Caco-2 (cell line): ENCODE measurements around the gene ZDHHC13. TPM values are rescaled to one million over a fixed set of nuclear protein-coding genes. Genes with fewer than 3 reads are reported as not detected.
"Not testable (repeated sequence)": the region's sequence is repeated elsewhere in the genome, so short reads cannot be mapped to it uniquely, and the experiment has no call there.

Source experiments
- BruUV-seq: library from RNA; stranded (reverse); fragments of 400-500 nt; replicated peaks from 2 replicates; lab custom pipeline; 2021; lab: Mats Ljungman, UMichigan
- CTCF ChIA-PET: fragments of 300-600 bp; sonication (Branson Sonifier 250); formaldehyde crosslinking; loops from one replicate; lab custom pipeline; 2022; ENCODE audit warnings: antibody characterized with exemption; lab: Charles Lee
- POLR2A ChIA-PET: fragments of 300-600 bp; sonication (Branson Sonifier 250); formaldehyde crosslinking; loops from one replicate; lab custom pipeline; 2022; ENCODE audit warnings: antibody characterized with exemption; lab: Charles Lee
- DNase-seq, 2 experiments: peaks; one replicate each; pipeline versions ENCODE4 v3.0.0 to v3.0.0-alpha.2; 2020 to 2022
- H3K27me3 ChIP-seq: replicated peaks from 2 replicates; pipeline ENCODE4 v1.6.0; 2011; ENCODE audit warnings: low read length; ENCODE audit not compliant: control insufficient read depth, insufficient read depth
- H3K36me3 ChIP-seq: 2 replicates; pipeline ENCODE4 v1.5.1; 2011; ENCODE audit warnings: low read length; ENCODE audit not compliant: control insufficient read depth, insufficient read depth
- H3K4me1 ChIP-seq: fragments of 250-450 bp; sonication (Bioruptor Pico); 2 replicates; pipeline ENCODE4 v1.5.1; 2020; ENCODE audit warnings: mild to moderate bottlenecking
- H3K4me3 ChIP-seq: 2 replicates; pipeline ENCODE4 v1.5.1; 2011; ENCODE audit warnings: low read depth, mild to moderate bottlenecking, control low read depth, low read length
- H3K9me3 ChIP-seq: fragments of 250-450 bp; sonication (Bioruptor Pico); 2 replicates; pipeline ENCODE4 v1.5.1; 2020; ENCODE audit warnings: mild to moderate bottlenecking, moderate library complexity
- H3K27ac Mint-ChIP-seq: one replicate; pipeline ENCODE4 v1.8.0; 2022; ENCODE audit warnings: mixed read lengths; ENCODE audit not compliant: unreplicated experiment
- H3K27me3 Mint-ChIP-seq: one replicate; pipeline ENCODE4 v1.8.0; 2022; ENCODE audit warnings: mixed read lengths; ENCODE audit not compliant: insufficient read depth, unreplicated experiment
- H3K36me3 Mint-ChIP-seq: one replicate; pipeline ENCODE4 v1.8.0; 2022; ENCODE audit warnings: mild to moderate bottlenecking, mixed read lengths; ENCODE audit not compliant: insufficient read depth, unreplicated experiment
- H3K4me1 Mint-ChIP-seq: one replicate; pipeline ENCODE4 v1.8.0; 2022; ENCODE audit warnings: low read depth, mixed read lengths; ENCODE audit not compliant: unreplicated experiment
- H3K4me3 Mint-ChIP-seq: one replicate; pipeline ENCODE4 v1.8.0; 2022; ENCODE audit warnings: mild to moderate bottlenecking, moderate library complexity, mixed read lengths; ENCODE audit not compliant: unreplicated experiment
- H3K9me3 Mint-ChIP-seq: one replicate; pipeline ENCODE4 v1.8.0; 2022; ENCODE audit warnings: mixed read lengths; ENCODE audit not compliant: unreplicated experiment
- intact Hi-C: fragments of 100-400 bp; cut with micrococcal nuclease; formaldehyde crosslinking; loops from one replicate; pipeline ENCODE4 v1.10.0; 2022; ENCODE audit not compliant: unreplicated experiment
- total RNA-seq: library from RNA; stranded (reverse); gene quantifications from 2 replicates; pipeline ENCODE4 v1.2.3, GENCODE V29; 2022
- TF ChIP-seq, protein P1 (sequence below), 2 experiments: fragments of 200-600 bp in 1 of 2; IDR thresholded peaks; 1 replicate in 1 of 2; 2 replicates in 1 of 2; pipeline versions ENCODE4 v1.5.1 to v1.8.0; 2011 to 2022; ENCODE audit warnings: antibody characterized with exemption in 1 of 2, control low read depth in 1 of 2, inconsistent platforms in 1 of 2, low read depth in 1 of 2, low read length in 1 of 2, mild to moderate bottlenecking in 1 of 2, moderate library complexity in 1 of 2; ENCODE audit not compliant: insufficient read depth in 1 of 2, severe bottlenecking in 1 of 2, unreplicated experiment in 1 of 2

Gene ZDHHC13
- total RNA-seq, 1 experiment from 2014 or later, result 21.8 TPM

DNA sequence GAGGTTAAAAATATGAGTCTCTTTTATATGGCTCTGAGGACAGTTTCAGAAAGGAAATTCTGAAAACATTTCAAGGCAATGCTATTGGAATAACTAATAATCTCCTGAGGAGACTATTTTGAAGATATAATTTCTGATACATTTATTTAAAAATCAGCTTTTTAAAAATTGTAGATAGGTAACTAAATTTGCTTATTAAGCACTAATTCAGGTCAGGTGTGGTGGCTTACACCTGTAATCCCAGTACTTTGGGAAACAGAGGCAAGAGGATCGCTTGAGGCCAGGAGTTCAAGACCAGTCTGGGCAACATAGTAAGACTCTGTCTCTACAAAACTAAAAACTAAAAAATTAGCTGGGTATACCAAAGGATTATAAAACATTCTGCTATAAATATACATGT, 17.0 kb downstream of the ZDHHC13 start:
- POLR2A ChIA-PET, result no interaction called here
- no TSS peak for BruUV-seq

DNA sequence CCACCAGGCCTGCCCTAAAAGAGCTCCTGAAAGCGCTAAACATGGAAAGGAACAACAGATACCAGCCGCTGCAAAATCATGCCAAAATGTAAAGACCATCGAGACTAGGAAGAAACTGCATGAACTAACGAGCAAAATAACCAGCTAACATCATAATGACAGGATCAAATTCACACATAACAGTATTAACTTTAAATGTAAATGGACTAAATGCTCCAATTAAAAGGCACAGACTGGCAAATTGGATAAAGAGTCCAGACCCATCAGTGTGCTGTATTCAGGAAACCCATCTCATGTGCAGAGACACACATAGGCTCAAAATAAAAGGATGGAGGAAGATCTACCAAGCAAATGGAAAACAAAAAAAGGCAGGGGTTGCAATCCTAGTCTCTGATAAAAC, 19.9 kb downstream of the ZDHHC13 start:
- DNase-seq, H3K27me3 Mint-ChIP-seq, intact Hi-C loops, H3K4me3 ChIP-seq, H3K36me3 ChIP-seq, H3K4me3 Mint-ChIP-seq, BruUV-seq, H3K9me3 ChIP-seq, H3K27ac Mint-ChIP-seq, H3K27me3 ChIP-seq, POLR2A ChIA-PET, H3K4me1 ChIP-seq, CTCF ChIA-PET, H3K4me1 Mint-ChIP-seq: not testable (repeated sequence)
- Mint-ChIP-seq H3K36me3 (peaks cover 32% of the 10 kb centered on the region), H3K9me3 (peaks cover 24% of the 10 kb centered on the region)

More for the DNA sequence above, 17.0 kb downstream of the ZDHHC13 start:
- no peaks in the 10 kb centered on the region for H3K4me1 ChIP-seq
- H3K4me3 Mint-ChIP-seq, result no peak overlapping the region
- peaks cover 46% of the 10 kb centered on the region for H3K36me3 Mint-ChIP-seq
- H3K27ac Mint-ChIP-seq, result no peak overlapping the region
- no peaks in the 10 kb centered on the region for H3K27me3 ChIP-seq
- H3K9me3 Mint-ChIP-seq, result peaks cover 34% of the 10 kb centered on the region
- H3K4me3 ChIP-seq, result no peak overlapping the region
- CTCF ChIA-PET, result no interaction called here
- H3K4me1 Mint-ChIP-seq, result no peaks in the 10 kb centered on the region
- peaks cover 4% of the 10 kb centered on the region; the same call in 1 of the 2 replicates for H3K9me3 ChIP-seq
- intact Hi-C loops, result no loop called here
- no peaks in the 10 kb centered on the region for H3K36me3 ChIP-seq
- no peaks in the 10 kb centered on the region for H3K27me3 Mint-ChIP-seq
- TF ChIP-seq, protein P1, sequence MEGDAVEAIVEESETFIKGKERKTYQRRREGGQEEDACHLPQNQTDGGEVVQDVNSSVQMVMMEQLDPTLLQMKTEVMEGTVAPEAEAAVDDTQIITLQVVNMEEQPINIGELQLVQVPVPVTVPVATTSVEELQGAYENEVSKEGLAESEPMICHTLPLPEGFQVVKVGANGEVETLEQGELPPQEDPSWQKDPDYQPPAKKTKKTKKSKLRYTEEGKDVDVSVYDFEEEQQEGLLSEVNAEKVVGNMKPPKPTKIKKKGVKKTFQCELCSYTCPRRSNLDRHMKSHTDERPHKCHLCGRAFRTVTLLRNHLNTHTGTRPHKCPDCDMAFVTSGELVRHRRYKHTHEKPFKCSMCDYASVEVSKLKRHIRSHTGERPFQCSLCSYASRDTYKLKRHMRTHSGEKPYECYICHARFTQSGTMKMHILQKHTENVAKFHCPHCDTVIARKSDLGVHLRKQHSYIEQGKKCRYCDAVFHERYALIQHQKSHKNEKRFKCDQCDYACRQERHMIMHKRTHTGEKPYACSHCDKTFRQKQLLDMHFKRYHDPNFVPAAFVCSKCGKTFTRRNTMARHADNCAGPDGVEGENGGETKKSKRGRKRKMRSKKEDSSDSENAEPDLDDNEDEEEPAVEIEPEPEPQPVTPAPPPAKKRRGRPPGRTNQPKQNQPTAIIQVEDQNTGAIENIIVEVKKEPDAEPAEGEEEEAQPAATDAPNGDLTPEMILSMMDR (IDR thresholded peaks at IDR 0.05; ENCODE audit: insufficient read depth in 1 of 2, low read depth in 1 of 2, low read length in 1 of 2, severe bottlenecking in 1 of 2, unreplicated experiment in 1 of 2), result no peak
- DNase-seq, result no peak

DNA sequence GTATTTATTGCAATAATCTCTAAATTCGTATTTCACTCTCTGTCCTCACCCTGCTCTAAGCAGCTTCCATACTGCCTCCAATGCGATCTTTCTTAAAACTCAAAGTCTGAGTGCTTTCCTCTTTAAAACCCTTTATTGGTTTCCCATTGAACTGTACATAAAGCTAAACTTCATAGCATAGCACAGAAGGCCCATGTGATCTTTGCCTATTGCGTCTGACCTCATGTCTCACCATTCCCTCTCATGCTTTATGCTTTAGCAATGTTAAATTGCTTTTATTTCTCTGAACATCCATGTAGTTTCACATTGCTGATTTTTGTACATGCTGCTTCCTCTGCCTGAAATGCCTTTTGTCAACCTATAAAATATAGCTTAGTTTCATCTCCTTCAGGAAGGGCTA, 28.4 kb downstream of the ZDHHC13 start:
- Histone ChIP-seq H3K36me3 (no peaks in the 10 kb centered on the region), H3K4me1 (no peaks in the 10 kb centered on the region), H3K9me3 (no peaks in the 10 kb centered on the region), H3K27me3 (no peaks in the 10 kb centered on the region), H3K4me3 (no peak overlapping the region)
- Mint-ChIP-seq H3K36me3 (peaks cover 9% of the 10 kb centered on the region), H3K4me1 (no peaks in the 10 kb centered on the region), H3K27ac (no peak overlapping the region), H3K9me3 (no peaks in the 10 kb centered on the region), H3K27me3 (no peaks in the 10 kb centered on the region), H3K4me3 (no peak overlapping the region)
- no peak for DNase-seq
- ChIA-PET CTCF (no interaction called here), POLR2A (no interaction called here)
- intact Hi-C loops, result no loop called here
- BruUV-seq, result no TSS peak
- TF ChIP-seq, protein P1 (IDR thresholded peaks at IDR 0.05; ENCODE audit: insufficient read depth in 1 of 2, low read depth in 1 of 2, low read length in 1 of 2, severe bottlenecking in 1 of 2, unreplicated experiment in 1 of 2), result no peak

DNA sequence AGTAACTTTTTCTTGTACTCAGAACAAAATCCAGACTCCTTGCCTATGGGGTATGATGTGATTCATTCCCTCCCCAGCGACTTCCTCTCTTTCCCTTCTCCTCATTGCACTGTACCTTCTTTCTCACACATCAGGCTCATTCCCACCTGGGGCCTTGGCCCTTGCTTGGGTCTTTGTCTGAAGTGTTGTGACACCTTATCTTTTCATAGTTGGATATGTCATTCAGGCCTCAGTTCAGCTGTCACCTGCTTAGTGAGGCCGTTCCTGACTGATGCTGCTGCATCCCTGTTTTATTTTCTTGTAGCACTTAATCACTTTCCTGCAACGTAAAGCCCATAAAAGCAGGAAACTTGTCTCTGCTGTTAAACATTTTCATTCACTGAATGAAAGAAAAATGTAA, 39.9 kb downstream of the ZDHHC13 start:
- POLR2A ChIA-PET, result no interaction called here
- no peak overlapping the region for H3K4me3 ChIP-seq

More for the DNA sequence above, 39.9 kb downstream of the ZDHHC13 start:
- no peak for DNase-seq
- H3K36me3 Mint-ChIP-seq, result peaks cover 23% of the 10 kb centered on the region
- intact Hi-C loops, result no loop called here
- CTCF ChIA-PET, result no interaction called here
- no peak overlapping the region for H3K4me3 Mint-ChIP-seq
- Histone ChIP-seq H3K9me3 (no peaks in the 10 kb centered on the region), H3K4me1 (no peaks in the 10 kb centered on the region), H3K36me3 (no peaks in the 10 kb centered on the region), H3K27me3 (no peaks in the 10 kb centered on the region)
- BruUV-seq, result no TSS peak
- no peaks in the 10 kb centered on the region for H3K27me3 Mint-ChIP-seq
- TF ChIP-seq, protein P1 (IDR thresholded peaks at IDR 0.05; ENCODE audit: insufficient read depth in 1 of 2, low read depth in 1 of 2, low read length in 1 of 2, severe bottlenecking in 1 of 2, unreplicated experiment in 1 of 2), result no peak
- H3K9me3 Mint-ChIP-seq, result no peaks in the 10 kb centered on the region
- no peak overlapping the region for H3K27ac Mint-ChIP-seq
- peaks cover under 1% of the 10 kb centered on the region for H3K4me1 Mint-ChIP-seq
